T47D (cell line): ENCODE results near the gene KCNB1.

ENCODE experiments used
- DNase-seq, 2 experiments: peaks; one replicate each; pipeline versions ENCODE4 v3.0.0 to v3.0.0-alpha.2; 2011 to 2012; ENCODE audit warnings: low read depth in 1 of 2, low spot score in 1 of 2
- JUND ChIP-seq: IDR thresholded peaks from 2 replicates; pipeline ENCODE4 v1.6.1; 2012; ENCODE audit warnings: low read depth
- in situ Hi-C: cut with HindIII; loops from 2 replicates; pipeline ENCODE4 v1.10.0; 2016; ENCODE audit warnings: low sequenced_read_pairs, low pct_unique_long_range_greater_than_20kb

KCNB1 gene

DNA sequence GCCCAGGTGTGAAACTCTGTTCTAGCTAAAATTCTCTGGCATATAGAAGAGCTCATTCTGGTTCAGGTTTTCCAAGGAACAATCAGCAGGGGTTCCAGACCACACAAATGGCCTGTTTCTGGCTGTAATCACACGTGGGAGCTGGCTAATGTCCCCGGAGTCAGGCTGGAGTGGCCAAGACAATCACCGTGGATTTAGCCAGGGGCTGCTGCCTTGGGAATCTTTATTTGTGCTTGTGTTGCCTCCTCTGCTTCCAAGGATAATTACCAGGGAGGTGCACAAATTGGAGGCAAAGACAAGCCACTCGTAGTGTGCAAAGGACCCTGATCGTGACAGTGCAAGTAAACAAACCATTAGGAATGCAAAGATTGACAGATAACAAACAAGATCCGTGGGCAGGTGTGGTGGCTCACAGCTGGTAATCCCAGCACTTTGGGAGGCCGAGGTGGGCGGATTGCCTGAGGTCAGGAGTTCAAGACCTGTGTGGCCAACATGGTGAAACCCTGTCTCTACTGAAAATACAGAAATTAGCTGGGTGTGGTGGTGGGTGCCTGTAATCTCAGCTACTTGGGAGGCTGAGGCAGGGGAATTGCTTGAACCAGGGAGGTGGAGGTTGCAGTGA lies 77.3 kb downstream of the KCNB1 start:
- TF ChIP-seq JUND: no peak
- in situ Hi-C loops: no loop called here
- no peak for DNase-seq

DNA sequence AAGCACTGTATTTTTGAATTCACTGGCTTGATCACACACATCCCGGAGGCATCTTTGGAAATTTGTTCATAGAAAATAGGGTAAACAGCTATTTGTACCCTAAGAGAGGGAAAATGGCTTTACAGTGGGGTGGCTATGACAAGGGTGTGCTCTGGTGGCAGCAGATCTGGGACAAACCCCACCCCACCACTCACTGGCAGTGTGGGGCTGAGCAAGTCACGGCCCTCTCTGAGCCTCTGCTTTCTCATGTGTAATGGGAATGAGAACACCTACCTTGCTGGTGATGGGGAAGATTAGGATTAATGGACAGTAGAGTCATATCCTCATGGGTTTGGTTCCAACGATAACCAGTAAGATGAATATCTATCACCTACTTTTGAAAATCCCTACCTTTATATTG lies 78.0 kb downstream of the KCNB1 start:
- no peak for TF ChIP-seq JUND
- in situ Hi-C loops: no loop called here

DNA sequence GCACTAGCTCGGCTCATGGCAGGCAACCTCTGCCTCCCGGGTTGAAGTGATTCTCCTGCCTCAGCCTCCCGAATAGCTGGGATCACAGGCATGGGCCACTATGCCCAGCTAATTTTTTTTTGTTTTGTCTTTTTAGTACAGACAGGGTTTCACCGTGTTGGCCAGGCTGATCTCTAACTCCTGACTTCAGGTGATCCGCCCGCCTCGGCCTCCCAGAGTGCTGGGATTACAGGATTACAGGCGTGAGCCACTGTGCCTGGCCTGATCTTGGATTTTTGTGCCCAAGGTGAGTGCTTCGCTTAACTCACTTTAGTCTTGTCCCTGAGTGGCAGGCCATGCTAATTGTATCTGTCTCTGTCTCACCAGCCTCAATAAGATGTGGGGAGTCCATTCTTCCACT lies 78.6 kb downstream of the KCNB1 start:
- in situ Hi-C loops: no loop called here
- no peak for DNase-seq
- no peak for TF ChIP-seq JUND

More for the DNA sequence above, 78.0 kb downstream of the KCNB1 start:
- DNase-seq: no peak

DNA sequence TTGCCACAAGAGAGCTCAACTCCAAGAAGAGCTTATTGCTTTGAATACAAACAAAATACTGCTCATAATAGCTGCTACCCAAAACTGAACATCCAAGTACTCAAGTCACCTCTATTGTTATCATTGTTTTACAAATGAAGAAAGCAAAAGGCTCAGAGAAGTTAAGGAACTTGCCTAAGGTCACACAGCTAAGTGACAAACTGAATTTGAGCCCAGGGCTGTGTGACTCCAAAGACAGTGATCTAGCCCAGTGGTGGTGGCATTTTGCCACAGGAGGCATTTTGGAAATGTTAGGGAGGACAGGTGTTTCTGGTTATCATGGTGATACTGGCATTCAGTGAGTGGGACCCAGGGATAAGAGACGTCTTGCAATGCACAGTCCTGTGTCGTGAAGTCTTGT lies 79.5 kb downstream of the KCNB1 start:
- no peak for TF ChIP-seq JUND
- in situ Hi-C loops: no loop called here
- no peak for DNase-seq

DNA sequence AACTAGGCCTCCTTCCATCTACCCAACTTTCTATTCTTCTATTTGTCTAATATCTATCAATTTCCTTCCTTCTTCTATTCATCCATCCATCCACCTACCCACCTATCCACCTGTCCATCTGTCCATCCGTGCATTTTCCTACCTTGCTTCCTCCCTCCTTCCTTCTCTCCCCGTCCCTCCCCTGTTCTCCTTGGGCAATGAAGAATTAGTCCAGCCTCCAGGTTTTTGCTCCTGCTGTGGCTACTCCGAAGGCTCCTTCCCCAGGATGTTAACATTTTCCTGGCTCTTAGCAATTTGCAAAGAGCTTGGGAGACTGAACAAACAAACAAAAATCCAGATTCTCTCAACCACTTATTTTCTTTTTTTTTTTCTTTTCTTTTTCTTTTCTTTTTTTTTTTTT lies 81.6 kb downstream of the KCNB1 start:
- no peak for DNase-seq
- no peak for TF ChIP-seq JUND
- in situ Hi-C loops: no loop called here

DNA sequence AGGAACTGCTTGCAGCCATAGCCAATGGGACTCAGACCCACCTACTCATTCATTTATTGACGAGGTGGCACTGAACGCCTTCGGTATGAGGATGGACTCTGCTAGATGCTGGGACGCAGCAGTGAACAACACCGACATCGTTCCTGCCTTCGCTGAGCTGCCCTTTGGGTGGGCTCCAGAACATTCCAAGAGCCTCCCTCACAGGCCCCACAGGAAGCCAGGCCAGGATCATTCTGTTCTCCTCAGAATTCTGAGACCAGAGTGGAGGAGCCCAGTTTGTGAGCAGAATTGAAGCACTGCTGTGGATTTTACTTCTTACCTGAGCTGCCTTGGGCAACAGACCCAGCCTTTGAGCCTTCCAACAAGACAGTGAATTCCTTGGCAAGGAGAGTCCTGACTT lies 82.1 kb downstream of the KCNB1 start:
- in situ Hi-C loops: no loop called here
- DNase-seq: no peak
- TF ChIP-seq JUND: no peak

DNA sequence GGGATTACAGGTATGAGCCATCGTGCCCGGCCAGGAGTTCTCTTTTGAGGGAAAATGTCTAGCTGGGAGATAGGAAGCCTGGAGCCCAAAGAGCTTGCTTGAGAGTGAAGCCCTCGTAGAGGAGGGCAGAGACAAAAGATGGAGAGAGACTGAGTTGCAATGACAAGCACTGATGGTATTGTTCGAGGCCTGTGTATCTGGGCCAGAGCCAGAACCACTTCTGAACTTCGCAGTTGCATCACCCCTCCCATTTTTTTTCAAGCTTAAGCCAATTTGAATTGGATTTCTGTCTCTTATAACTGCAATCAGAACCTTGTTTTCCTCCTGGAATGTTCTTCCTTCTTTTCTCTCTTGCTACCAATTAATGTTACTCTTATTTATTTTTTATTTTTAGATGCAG lies 83.1 kb downstream of the KCNB1 start:
- no peak for DNase-seq
- no peak for TF ChIP-seq JUND
- in situ Hi-C loops: no loop called here

DNA sequence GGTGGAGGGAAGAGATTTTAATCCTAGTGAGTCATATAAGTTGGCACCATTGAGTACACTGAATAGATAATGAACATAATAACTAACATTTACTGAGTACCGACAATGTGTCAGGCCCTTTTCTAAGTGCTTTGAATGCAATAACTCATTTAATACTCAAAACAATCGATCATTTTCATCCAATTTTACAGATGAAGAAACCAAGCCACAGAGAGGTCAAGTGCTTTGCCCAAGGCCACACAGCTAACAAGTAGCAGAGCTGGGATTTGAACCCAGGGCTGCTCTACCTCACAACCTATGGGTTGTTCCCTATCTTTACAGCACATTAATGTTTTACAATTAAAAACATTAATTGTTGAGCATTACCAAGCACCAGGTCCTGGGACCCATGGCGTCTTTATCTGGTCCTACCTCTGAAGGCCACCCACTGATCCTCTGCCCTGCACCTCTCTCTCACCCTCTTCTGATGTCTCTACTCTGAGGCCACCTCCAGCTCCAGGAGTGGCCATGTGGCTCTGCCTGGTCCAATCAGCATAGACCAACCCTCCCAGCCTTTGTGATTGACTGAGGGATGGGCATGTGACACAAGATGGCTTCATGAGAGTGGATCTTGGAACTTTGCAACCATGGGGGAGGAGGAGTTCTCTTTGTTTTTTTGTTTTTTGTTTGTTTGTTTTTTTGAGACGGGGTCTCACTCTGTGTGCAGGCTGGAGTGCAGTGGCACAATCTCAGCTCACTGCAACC lies 83.9 kb downstream of the KCNB1 start:
- in situ Hi-C loops: no loop called here
- no peak for TF ChIP-seq JUND
- DNase-seq: peak in 1 of 2 experiments; percentile 31

DNA sequence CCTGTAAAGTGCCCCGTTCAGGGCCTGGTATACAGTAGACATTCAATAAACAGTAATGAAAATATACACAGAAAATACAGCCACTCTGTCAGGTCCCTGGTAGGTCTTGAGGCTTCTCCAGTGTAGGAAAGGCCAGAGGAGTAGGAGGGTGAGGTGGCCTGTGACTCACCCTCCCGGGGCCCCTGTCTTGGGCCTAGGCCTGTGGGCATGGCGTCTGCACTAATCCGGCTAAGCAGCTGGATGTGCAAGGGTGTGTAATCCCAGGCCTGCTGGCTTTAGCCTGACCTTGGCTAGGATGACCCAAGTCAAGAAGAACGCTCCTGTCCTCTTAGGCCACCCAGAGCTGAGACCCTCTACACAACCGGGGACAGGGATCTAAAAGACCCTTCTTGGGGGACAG lies 84.9 kb downstream of the KCNB1 start:
- in situ Hi-C loops: no loop called here
- no peak for DNase-seq
- TF ChIP-seq JUND: no peak

DNA sequence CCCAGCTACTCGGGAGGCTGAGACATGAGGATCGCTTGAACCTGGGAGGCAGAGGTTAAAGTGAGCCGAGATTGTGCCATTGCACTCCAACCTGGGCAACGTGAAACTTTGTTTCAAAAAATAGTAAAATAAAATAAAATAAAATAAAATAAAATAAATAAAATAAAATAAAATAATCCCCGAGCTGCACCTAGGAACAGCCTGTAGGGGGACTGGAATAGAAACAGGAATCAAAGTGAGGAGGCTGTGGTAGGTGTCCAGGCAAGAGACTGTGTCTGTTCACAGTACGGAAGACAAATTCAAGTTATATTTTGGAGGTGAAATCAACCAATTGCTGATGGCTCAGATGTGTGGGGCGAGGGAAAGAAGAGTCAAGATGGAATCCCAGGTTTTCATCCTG lies 86.2 kb downstream of the KCNB1 start:
- no peak for TF ChIP-seq JUND
- in situ Hi-C loops: no loop called here
- no peak for DNase-seq

DNA sequence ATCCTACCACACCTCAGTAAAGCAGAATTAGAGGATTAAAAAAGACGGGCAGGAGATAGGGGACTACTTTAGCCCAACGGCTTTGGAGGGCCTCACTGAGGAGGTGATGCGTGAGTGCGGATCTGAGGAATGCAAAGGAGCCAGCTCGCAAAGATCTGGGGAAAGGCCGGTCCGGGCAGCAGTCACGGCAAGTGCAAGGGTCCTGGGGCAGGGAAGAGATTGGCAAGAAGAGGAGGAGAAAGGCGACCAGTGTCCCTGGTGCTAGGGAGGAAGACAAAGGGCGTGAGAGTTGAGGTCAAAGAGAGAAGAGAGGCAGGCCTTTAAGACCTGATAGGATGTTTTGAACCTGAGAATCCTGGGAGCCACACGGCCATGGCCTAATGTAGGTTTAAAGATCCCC lies 86.8 kb downstream of the KCNB1 start:
- in situ Hi-C loops: no loop called here
- no peak for DNase-seq
- TF ChIP-seq JUND: no peak

DNA sequence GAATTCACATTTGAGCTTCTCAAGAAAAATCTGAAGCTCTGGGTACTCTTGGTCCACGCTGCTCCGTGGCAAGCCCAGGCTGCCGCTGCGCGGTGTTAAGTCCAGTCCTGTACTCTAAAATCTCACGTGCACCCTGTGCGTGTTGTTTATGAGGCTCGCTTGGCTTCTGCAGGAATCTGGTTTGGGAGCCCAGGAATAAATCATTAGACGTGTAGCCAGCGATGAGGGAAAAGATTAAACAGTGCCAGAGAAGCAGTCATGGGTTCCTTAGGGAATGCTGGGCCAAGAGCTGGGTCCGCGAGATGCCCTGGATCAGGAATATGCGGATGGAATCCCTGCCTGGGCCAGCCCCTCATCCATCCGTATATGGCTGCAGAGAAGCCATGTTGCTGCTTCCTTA lies 87.3 kb downstream of the KCNB1 start:
- in situ Hi-C loops: no loop called here
- no peak for DNase-seq
- no peak for TF ChIP-seq JUND

DNA sequence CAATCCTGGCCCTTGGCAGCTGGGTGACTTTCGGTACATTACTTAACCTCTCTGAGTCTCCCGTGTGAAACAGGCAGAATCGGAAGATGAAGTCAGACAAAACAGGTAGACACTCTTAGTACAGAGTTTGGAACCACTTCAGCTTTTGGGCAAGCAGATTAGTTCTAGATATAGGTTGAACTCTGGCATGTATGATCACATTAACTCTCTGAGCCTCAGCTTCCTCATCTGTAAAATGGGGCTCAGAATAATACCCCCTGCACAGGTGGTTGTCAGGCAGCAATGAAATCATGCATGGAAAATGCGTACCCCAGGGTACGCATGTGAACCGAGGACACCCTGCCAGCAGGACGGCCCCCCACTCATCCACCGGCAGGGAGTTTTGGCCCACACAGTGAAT lies 87.7 kb downstream of the KCNB1 start:
- DNase-seq: no peak
- TF ChIP-seq JUND: no peak
- in situ Hi-C loops: no loop called here

DNA sequence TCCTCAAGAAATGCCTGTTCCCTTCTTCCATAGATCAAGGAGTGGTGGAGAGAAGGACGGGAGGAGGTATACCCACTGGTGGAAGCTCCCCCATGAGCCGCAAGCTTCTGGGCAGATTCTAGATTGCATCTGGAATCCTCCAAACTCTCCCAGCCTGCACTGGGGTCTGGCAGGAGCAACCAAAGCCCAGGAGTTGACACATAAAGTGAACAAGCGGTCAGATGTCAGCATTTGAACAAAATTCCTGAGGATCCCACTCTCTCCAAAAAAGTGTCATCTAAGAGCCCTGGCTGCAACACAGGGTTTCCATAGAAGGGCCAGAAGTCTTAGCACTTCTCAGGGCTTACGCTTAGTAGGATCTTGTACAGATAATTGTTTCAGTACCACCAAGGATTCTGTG lies 88.2 kb downstream of the KCNB1 start:
- in situ Hi-C loops: no loop called here
- no peak for TF ChIP-seq JUND
- DNase-seq: no peak
